ENCODE data around the gene ARHGAP44. TPM values are rescaled to one million over a fixed set of nuclear protein-coding genes. Genes with fewer than 3 reads are reported as not detected.

ARHGAP44 gene
- total RNA-seq, 1 experiment from 2014 or later, result 9.9 TPM

DNA sequence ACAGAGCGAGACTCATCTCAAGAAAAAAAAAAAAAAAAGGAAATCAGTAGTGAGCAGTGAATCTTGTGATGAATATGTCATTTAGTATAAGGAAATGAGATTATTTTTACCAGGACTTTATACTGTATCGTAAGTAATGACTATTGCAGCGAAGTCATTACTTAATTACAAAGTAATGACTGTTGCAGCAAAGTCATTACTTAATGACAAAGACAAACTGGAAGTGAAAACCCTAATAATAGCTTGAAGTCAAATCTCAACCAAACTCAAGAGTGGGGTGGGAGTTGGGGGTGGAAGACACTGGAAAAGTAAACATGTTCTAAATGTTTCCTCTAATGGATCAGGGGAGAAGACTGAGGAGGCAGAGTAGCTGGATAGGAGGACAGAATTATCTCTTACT lies 76.5 kb downstream of the ARHGAP44 start:
- Histone ChIP-seq H3K9ac (ENCODE audit: extremely low read depth, insufficient read length, low read length) (no peak overlapping the region), H3K27me3 (ENCODE audit: insufficient read depth, low read length) (no peaks in the 10 kb centered on the region), H3K4ac (ENCODE audit: low read depth, low read length) (no peak overlapping the region), H2BK12ac (ENCODE audit: insufficient read length, low read depth, low read length) (no peak overlapping the region), H3K27ac (ENCODE audit: insufficient read length, low read depth, low read length) (no peak overlapping the region), H3K9me3 (ENCODE audit: control insufficient read depth, low read depth, low read length) (no peaks in the 10 kb centered on the region), H2AK5ac (ENCODE audit: insufficient read length, low read length) (no peak overlapping the region), H3K23me2 (ENCODE audit: insufficient read length, low read depth, low read length, poor library complexity, severe bottlenecking) (no peaks in the 10 kb centered on the region), H3T11ph (ENCODE audit: low read length) (no peak overlapping the region), H4K91ac (ENCODE audit: insufficient read length, low read depth, low read length) (no peak overlapping the region), H3K23ac (ENCODE audit: insufficient read length, low read depth, low read length) (no peak overlapping the region), H2AFZ (ENCODE audit: low read length) (no peak overlapping the region), H3K4me1 (ENCODE audit: insufficient read depth, low read length) (no peaks in the 10 kb centered on the region; the same call in 1 of the 2 replicates), H3K79me2 (ENCODE audit: insufficient read depth, low read length) (no peaks in the 10 kb centered on the region), H3K18ac (ENCODE audit: insufficient read length, low read depth, low read length) (no peak overlapping the region), H4K5ac (ENCODE audit: insufficient read length, low read depth, low read length) (no peak overlapping the region), H3K56ac (ENCODE audit: insufficient read length, low read depth, low read length) (no peak overlapping the region), H2BK120ac (ENCODE audit: low read depth, low read length, poor library complexity, severe bottlenecking) (no peak overlapping the region), H2BK20ac (ENCODE audit: low read depth, low read length, poor library complexity, severe bottlenecking) (no peak overlapping the region), H2BK5ac (ENCODE audit: insufficient read length, low read length) (no peak overlapping the region), H3K4me2 (ENCODE audit: insufficient read depth, insufficient read length, low read length) (no peak overlapping the region), H3K14ac (ENCODE audit: insufficient read depth, low read length) (no peak overlapping the region), H3K79me1 (ENCODE audit: insufficient read depth, low read depth, low read length, poor library complexity, severe bottlenecking) (no peaks in the 10 kb centered on the region), H2BK15ac (ENCODE audit: low read depth, low read length) (no peak overlapping the region), H4K20me1 (ENCODE audit: control insufficient read depth, insufficient read depth, insufficient read length) (no peaks in the 10 kb centered on the region), H4K8ac (replicated peaks; ENCODE audit: insufficient read length, low read depth, low read length) (no peak overlapping the region)
- no CpG with 5 or more reads among the region's 3 CpGs for WGBS (ENCODE audit: extremely low coverage, insufficient read length, low lambda C conversion rate)
- no peak for TF ChIP-seq CTCF (conservative IDR thresholded peaks at IDR 0.05)
- Mint-ChIP-seq H3K4me3 (no peak overlapping the region), H3K36me3 (ENCODE audit: insufficient read depth in 1 of 3, low read depth in 3 of 3) (peaks cover 0 to 4% (median 2%) of the 10 kb centered on the region in 3 experiments; a peak in 4 of 7 replicates), H3K4me1 (peaks cover 3% of the 10 kb centered on the region in 2 experiments; a peak in 2 of 4 replicates), H3K9me3 (no peaks in the 10 kb centered on the region), H3K27ac (no peak overlapping the region), H3K27me3 (ENCODE audit: low read depth) (no peaks in the 10 kb centered on the region)
- DNase-seq, result no peak
